Measurements from ENCODE around the gene SCRT2.
A peak's percentile ranks its signal among the peaks of the same experiment; 100 is the strongest.

Gene SCRT2

DNA sequence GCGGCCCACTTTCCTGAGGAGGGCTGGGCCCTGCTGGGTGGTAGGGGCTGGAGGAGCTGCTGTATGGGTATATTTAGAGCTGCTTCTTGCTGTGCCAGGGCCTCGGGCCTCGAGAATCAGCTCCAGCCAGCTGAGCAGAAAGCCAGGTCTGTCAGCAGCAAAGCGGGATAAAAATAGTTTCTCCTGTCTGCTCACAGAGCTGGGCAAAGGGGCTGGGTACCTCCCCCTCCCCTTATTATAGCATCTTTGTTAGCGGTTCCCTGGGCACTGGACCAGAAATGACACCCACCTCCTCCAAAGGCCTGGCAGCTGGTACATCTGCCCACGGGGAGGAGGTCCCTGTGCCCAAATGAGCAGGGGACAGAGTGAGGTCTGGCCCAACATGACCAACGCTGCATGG, 6.0 kb downstream of the SCRT2 start:
- DNase-seq, result no peak

- no peak for DNase-seq
Observed at GRCh38 chr20:668638-669037, 7.0 kb downstream of the SCRT2 start.

GRCh38 chr20:668050-668449, 7.6 kb downstream of the SCRT2 start:
- no peak for DNase-seq

- peak; percentile 81 for DNase-seq
Observed at GRCh38 chr20:667351-668034, 8.1 kb downstream of the SCRT2 start.

DNA sequence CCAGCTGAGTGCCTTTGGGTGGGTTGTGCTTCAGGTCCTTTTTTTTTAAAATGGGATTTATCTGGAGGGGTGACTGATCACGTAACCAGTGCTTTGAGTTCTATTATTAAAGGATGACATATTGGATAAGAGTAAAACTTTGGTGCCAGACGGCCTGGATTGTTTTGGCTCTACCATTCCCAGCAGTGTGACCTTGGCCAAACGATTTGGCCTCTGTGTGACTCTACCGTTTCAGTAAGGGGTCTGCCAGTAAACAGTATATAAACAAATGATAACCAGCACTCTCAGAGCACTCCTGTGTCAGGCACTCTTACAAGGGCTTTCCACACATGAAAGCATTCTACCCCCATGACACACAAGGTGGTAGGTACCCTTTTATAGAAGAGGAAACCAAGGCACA, 8.7 kb downstream of the SCRT2 start:
- no peak for DNase-seq

GRCh38 chr20:665276-665675, 10.3 kb downstream of the SCRT2 start:
- DNase-seq, result no peak

GRCh38 chr20:664576-664975, 11.0 kb downstream of the SCRT2 start:
- no peak for DNase-seq

- DNase-seq, result no peak
Observed at GRCh38 chr20:664151-664550, 11.5 kb downstream of the SCRT2 start.

- DNase-seq, result peak; percentile 73
Observed at GRCh38 chr20:663315-664090, 12.1 kb downstream of the SCRT2 start.

GRCh38 chr20:662277-663192, 13.1 kb downstream of the SCRT2 start:
- no peak for DNase-seq

- no peak for DNase-seq
Observed at GRCh38 chr20:661474-662270, 13.9 kb downstream of the SCRT2 start.

DNA sequence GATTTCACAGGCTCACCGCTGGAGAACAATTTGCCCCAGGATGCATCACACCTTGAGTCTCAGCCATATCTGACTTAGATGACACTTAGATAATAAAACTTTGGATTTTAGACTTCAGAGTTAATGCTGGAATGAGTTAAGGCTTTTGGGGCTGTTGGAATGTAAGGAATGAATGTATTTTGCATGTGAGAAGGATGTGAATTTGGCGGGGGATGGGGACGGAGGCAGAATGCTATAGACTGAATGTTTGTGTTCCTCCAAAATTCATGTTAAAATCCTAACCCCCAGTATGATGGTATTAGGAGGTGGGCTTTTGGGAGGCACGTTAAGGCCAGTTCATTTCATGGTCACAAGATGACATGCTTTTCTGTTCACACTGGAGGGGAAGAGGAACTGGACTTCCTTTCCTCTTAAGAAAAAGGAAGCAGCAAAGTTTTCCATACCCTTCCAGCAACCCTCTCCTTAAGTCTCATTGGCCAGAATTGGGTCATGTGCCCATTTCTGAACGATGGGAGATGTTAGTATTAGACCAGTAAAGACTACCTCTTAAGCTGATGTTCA, 16.8 kb downstream of the SCRT2 start:
- no peak for DNase-seq

- DNase-seq, result no peak
Observed at GRCh38 chr20:658202-658601, 17.4 kb downstream of the SCRT2 start.

DNA sequence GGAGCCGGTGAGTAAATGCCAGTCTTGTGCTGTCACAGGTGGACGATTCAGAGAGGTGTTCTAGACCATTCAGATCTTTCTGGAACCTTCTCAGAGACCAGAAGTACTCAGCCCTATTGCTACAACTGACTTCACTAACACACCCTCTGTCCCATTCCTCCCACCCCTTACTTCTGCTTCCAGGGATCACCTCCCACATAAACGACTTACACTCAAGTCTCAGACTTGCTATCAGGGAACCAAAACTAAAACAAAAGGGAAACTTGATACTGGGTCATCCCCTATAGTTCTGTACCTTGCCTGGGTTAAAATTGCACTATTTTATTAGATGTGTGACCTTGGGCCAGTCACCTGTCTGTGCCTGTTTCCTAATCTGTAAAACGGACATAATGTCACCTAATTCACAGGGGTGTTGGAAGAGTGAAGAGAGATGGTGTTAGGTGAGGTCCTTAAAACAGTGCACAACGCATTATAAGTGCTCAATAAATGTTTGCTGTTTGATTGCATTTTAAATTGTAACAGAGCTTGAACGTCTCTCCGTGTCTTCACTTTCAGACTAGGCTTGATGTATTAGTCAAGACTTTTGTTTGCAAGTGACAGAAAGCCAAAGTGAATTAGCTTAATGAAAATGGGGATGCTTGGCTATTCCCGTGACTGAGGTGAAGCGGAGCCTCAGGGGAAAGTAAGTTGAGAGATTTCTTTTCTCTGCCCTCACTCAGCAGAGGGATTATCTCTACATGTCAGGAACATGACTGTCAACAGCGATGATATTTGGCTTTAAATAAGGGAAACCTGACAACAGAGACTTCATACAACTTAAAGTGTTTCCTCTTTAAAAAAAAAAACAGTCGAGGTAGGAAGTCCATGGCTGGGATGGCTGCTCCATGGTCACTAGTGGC, 19.6 kb downstream of the SCRT2 start:
- no peak for DNase-seq

GRCh38 chr20:654417-654750, 21.2 kb downstream of the SCRT2 start:
- no peak for DNase-seq

DNA sequence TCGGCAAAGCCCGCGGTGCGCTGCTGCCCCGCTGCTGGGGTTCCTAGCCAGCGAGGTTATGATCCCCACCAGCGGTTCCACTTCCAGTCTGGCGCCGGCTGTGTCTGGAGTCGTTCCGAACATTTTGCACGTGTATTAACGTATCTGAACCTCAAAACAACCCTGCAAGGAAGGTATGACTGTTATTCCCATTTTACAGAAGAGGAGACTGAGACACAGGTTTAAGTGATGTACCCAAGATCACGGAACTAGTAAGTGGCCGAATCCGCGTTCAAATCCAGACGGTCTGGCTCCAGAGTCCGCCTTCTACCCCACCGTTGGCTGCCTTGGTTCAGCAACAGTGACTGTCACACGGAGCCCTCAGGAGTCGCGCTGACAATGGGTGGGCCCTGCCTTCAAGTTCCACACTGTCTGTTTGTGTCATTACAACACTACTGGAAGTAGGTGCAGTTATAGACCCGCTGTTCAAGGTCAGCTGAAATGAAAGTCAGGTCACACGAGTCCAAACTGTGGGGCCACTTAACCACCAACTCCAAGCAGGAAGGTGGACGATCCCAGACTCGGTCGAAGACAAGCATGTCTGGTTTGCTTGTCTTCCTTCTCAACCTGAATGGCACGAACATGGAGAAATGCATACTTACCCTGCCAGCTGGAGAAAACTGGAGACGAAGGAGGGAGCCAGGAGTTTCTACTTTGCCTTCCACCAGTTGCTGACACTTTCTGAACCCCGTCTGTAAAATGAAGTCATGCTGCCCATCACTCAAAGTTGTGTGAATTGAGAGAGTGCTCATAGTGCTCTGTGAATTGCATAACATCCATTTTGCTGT, 21.8 kb downstream of the SCRT2 start:
- peak; percentile 55 for DNase-seq

GRCh38 chr20:653110-653589, 22.5 kb downstream of the SCRT2 start, which contains the start of gene SRXN1:
Gene SRXN1 (minus strand): TSS chr20:653200. CDS start chr20:653185, 15 bp downstream.
- peak; percentile 94 for DNase-seq

GRCh38 chr20:652615-653109, 22.9 kb downstream of the SCRT2 start:
- no peak for DNase-seq

GRCh38 chr20:651713-652614, 23.6 kb downstream of the SCRT2 start:
- DNase-seq, result peak; percentile 82

Measured in hematopoietic multipotent progenitor cell treated with erythropoietin and hydrocortisone succinate and interleukin-3 and kit ligand, for 6 days (in vitro differentiated cells).